A549 (cell line): ENCODE results near the gene KRTAP4-5. TPM values are rescaled to one million over a fixed set of nuclear protein-coding genes. Genes with fewer than 3 reads are reported as not detected.

ENCODE experiments used
- ATAC-seq, 2 experiments: fragments of 200-7000 bp in 1 of 2; fragments of >200 bp in 1 of 2; cut with Nextera tagmentation in 1 of 2; cut with Tn5 transposase in 1 of 2; 3 replicates each; pipeline versions ENCODE4 v1.8.0 to v1.9.1; 2018 to 2020; ENCODE audit warnings: mild to moderate bottlenecking in 1 of 2, moderate library complexity in 1 of 2
- CTCF ChIA-PET: fragments of 300-600 bp; sonication (Branson Sonifier 250); formaldehyde crosslinking; extraction: SDS; loops from one replicate; lab custom pipeline; 2021; ENCODE audit warnings: antibody characterized with exemption, inconsistent platforms; lab: Yijun Ruan, JAX
- POLR2A ChIA-PET: fragments of 350-600 bp; formaldehyde crosslinking; extraction: SDS; loops from one replicate; lab custom pipeline; 2021; ENCODE audit warnings: antibody characterized with exemption, inconsistent platforms; lab: Yijun Ruan, JAX
- DNase-seq, 2 experiments: peaks; one replicate each; pipeline versions ENCODE4 v3.0.0 to v3.0.0-alpha.2; 2011 to 2016; ENCODE audit warnings: low read depth in 1 of 2, low spot score in 1 of 2
- FAIRE-seq: peaks from 2 replicates; lab custom pipeline; 2011; peaks lifted over from hg19 to GRCh38; lab: Jason Lieb, UNC
- H3K27ac ChIP-seq, 2 experiments: fragments of >200 bp; sonication (Bioruptor Twin); formaldehyde crosslinking; 3 replicates each; pipeline ENCODE4 v1.5.1; 2016 to 2017
- H3K4me1 ChIP-seq: fragments of >200 bp; sonication (Bioruptor Twin); formaldehyde crosslinking; 3 replicates; pipeline ENCODE4 v1.6.1; 2016
- H3K4me2 ChIP-seq: fragments of >200 bp; sonication (Bioruptor Twin); formaldehyde crosslinking; 3 replicates; pipeline ENCODE4 v1.6.1; 2016
- H3K4me3 ChIP-seq: fragments of >200 bp; sonication (Bioruptor Twin); formaldehyde crosslinking; 3 replicates; pipeline ENCODE4 v1.5.1; 2016
- H3K9me3 ChIP-seq: fragments of >200 bp; sonication (Bioruptor Twin); formaldehyde crosslinking; 3 replicates; pipeline ENCODE4 v1.6.1; 2016
- CBX2 ChIP-seq: fragments of 200-600 bp; sonication (generic); IDR thresholded peaks from 2 replicates; pipeline ENCODE4 v1.6.1; 2016; ENCODE audit warnings: low read depth, mild to moderate bottlenecking, borderline replicate concordance
- CHD4 ChIP-seq: fragments of 200-600 bp; sonication (generic); IDR thresholded peaks from 2 replicates; pipeline ENCODE4 v1.6.1; 2016; ENCODE audit warnings: antibody characterized with exemption, mild to moderate bottlenecking, borderline replicate concordance
- EHMT2 ChIP-seq: fragments of 200-600 bp; sonication (generic); IDR thresholded peaks from 2 replicates; pipeline ENCODE4 v1.6.1; 2016; ENCODE audit warnings: antibody characterized with exemption, low read depth, mild to moderate bottlenecking, moderate library complexity
- ELK1 ChIP-seq: fragments of 150-350 bp; IDR thresholded peaks from 2 replicates; pipeline ENCODE4 v1.6.1; 2014; ENCODE audit warnings: low read depth, mild to moderate bottlenecking, low read length
- EP300 ChIP-seq, 2 experiments: fragments of >200 bp; sonication (Bioruptor Twin); formaldehyde crosslinking; IDR thresholded peaks; 2 replicates in 1 of 2; 3 replicates in 1 of 2; pipeline ENCODE4 v1.6.1; 2016 to 2017
- ESRRA ChIP-seq: fragments of 150-350 bp; IDR thresholded peaks from 2 replicates; pipeline ENCODE4 v1.6.1; 2014; ENCODE audit warnings: mild to moderate bottlenecking, low read length, borderline replicate concordance
- FOXS1 ChIP-seq: fragments of 250-450 bp; sonication (Bioruptor Pico); IDR thresholded peaks from 2 replicates; pipeline ENCODE4 v1.5.0; 2020; ENCODE audit warnings: mild to moderate bottlenecking, moderate library complexity
- HES2 ChIP-seq: fragments of >200 bp; sonication (Bioruptor Twin); formaldehyde crosslinking; IDR thresholded peaks from 2 replicates; pipeline ENCODE4 v1.6.1; 2016
- HEYL ChIP-seq: fragments of 250-450 bp; sonication (Bioruptor Pico); IDR thresholded peaks from 2 replicates; pipeline ENCODE4 v1.8.0; 2021; ENCODE audit warnings: mild to moderate bottlenecking, moderate library complexity
- MAFK ChIP-seq: fragments of 450-650 bp; IDR thresholded peaks from 2 replicates; pipeline ENCODE4 v1.6.1; 2014; ENCODE audit not compliant: partially characterized antibody
- MAZ ChIP-seq: fragments of 150-350 bp; IDR thresholded peaks from 2 replicates; pipeline ENCODE4 v1.6.1; 2014; ENCODE audit warnings: antibody characterized with exemption, low read depth, low read length, borderline replicate concordance
- MYC ChIP-seq: IDR thresholded peaks from 2 replicates; pipeline ENCODE4 v1.6.1; 2012; ENCODE audit warnings: mild to moderate bottlenecking, inconsistent platforms, low read length, improper control_type of control experiment, borderline replicate concordance
- NPAS2 ChIP-seq: fragments of 250-450 bp; sonication (Bioruptor Pico); IDR thresholded peaks from 2 replicates; pipeline ENCODE4 v1.8.0; 2022; ENCODE audit warnings: mild to moderate bottlenecking, moderate library complexity, borderline replicate concordance
- PHF8 ChIP-seq: fragments of 200-600 bp; sonication (generic); IDR thresholded peaks from 2 replicates; pipeline ENCODE4 v1.6.1; 2016; ENCODE audit warnings: low read depth, mild to moderate bottlenecking, antibody characterized with exemption, moderate library complexity, borderline replicate concordance
- POLR2A ChIP-seq: IDR thresholded peaks from 2 replicates; pipeline ENCODE4 v1.6.1; 2012; ENCODE audit warnings: mild to moderate bottlenecking, low read length
- POLR2AphosphoS2 ChIP-seq: conservative IDR thresholded peaks from 2 replicates; pipeline ENCODE4 v1.6.1; 2012; ENCODE audit warnings: low read length, improper control_type of control experiment, inconsistent platforms
- RAD21 ChIP-seq, 2 experiments: fragments of >200 bp in 1 of 2; sonication (Bioruptor Twin) in 1 of 2; formaldehyde crosslinking in 1 of 2; IDR thresholded peaks in 1 of 2; conservative IDR thresholded peaks in 1 of 2; 2 replicates in 1 of 2; 3 replicates in 1 of 2; pipeline ENCODE4 v1.6.1; 2012 to 2018; ENCODE audit warnings: inconsistent platforms in 1 of 2
- RCOR1 ChIP-seq: fragments of 150-350 bp; IDR thresholded peaks from 2 replicates; pipeline ENCODE4 v1.6.1; 2014; ENCODE audit warnings: antibody characterized with exemption, low read length, low read depth
- RFX5 ChIP-seq: fragments of 450-650 bp; IDR thresholded peaks from 2 replicates; pipeline ENCODE4 v1.7.1; 2014; ENCODE audit warnings: antibody characterized with exemption, mild to moderate bottlenecking, moderate library complexity
- USF2 ChIP-seq: fragments of 450-650 bp; IDR thresholded peaks from 2 replicates; pipeline ENCODE4 v1.6.1; 2014; ENCODE audit warnings: antibody characterized with exemption
- ZNF302 ChIP-seq: fragments of 250-450 bp; sonication (Bioruptor Pico); IDR thresholded peaks from 2 replicates; pipeline ENCODE4 v1.9.0; 2021; ENCODE audit warnings: inconsistent platforms, mild to moderate bottlenecking, moderate library complexity
- ZSCAN20 ChIP-seq: fragments of 250-450 bp; sonication (Bioruptor Pico); IDR thresholded peaks from 2 replicates; pipeline ENCODE4 v1.8.0; 2022; ENCODE audit warnings: mild to moderate bottlenecking, moderate library complexity
- WGBS: methylation state at CpG from one replicate; pipeline ENCODE4 v1.1.6; 2017; ENCODE audit errors: missing lambda C conversion rate; 5-methylcytosine and 5-hydroxymethylcytosine counted together
- polyA plus RNA-seq, 4 experiments: library from polyadenylated mRNA; depleted of rRNA in 3 of 4; stranded (reverse); fragments of >200 nt; fragmentation: RNase III in 1 of 4; extraction: RNeasy Plus Mini Kit Qiagen cat#74134 plus additional on column Dnase treatment in 1 of 4; gene quantifications; 2 replicates in 3 of 4; 3 replicates in 1 of 4; pipeline ENCODE4 v1.2.3, GENCODE V29; 2011 to 2017

KRTAP4-5 gene
- polyA plus RNA-seq, 2 of the 4 experiments (the other 2 are of a cell fraction): not detected

GRCh38 chr17:41145261-41145660, 4.4 kb downstream of the KRTAP4-5 start (continued):
- TF ChIP-seq EP300 (IDR thresholded peaks at IDR 0.05) (no peak), RAD21 (conservative IDR thresholded peaks at IDR 0.05 in 1 of 2, IDR thresholded peaks at IDR 0.05 in 1 of 2) (no peak), ESRRA (no peak), PHF8 (no peak), HEYL (CRISPR knock-in tag) (no peak)

GRCh38 chr17:41144846-41145245, 4.8 kb downstream of the KRTAP4-5 start:
- Histone ChIP-seq H3K4me3 (no peak overlapping the region), H3K4me2 (no peak overlapping the region), H3K27ac (no peak overlapping the region), H3K4me1 (no peaks in the 10 kb centered on the region), H3K9me3 (peaks cover 35% of the 10 kb centered on the region)
- ATAC-seq (no peak), FAIRE-seq (no peak), DNase-seq (no peak)
- POLR2A ChIA-PET: no interaction called here
- 61% methylated on average over 1 of the region's 1 CpG for WGBS
- TF ChIP-seq HES2 (no peak), CBX2 (no peak), ZNF302 (CRISPR knock-in tag) (no peak), MAZ (no peak), MAFK (no peak), ZSCAN20 (no peak), ELK1 (no peak), FOXS1 (CRISPR knock-in tag) (no peak)
- CTCF ChIA-PET: no interaction called here

GRCh38 chr17:41141361-41141760, 8.3 kb downstream of the KRTAP4-5 start:
- FAIRE-seq (no peak), DNase-seq (no peak)
- H3K9me3 ChIP-seq: peaks cover 38% of the 10 kb centered on the region
- no peaks in the 10 kb centered on the region for H3K4me1 ChIP-seq
- CTCF ChIA-PET: no interaction called here
- H3K27ac ChIP-seq: no peak overlapping the region
- POLR2A ChIA-PET: no interaction called here
- H3K4me2 ChIP-seq: no peak overlapping the region
- TF ChIP-seq POLR2AphosphoS2 (no peak), RFX5 (no peak), NPAS2 (CRISPR knock-in tag) (no peak), MYC (no peak), HEYL (CRISPR knock-in tag) (no peak), PHF8 (no peak), CHD4 (no peak), ESRRA (no peak), EHMT2 (no peak), RCOR1 (no peak), POLR2A (no peak), USF2 (no peak)
- TF ChIP-seq, all 56 proteins: peak for 0
- no peak for ATAC-seq
- no peak overlapping the region for H3K4me3 ChIP-seq
